ENCODE measurements around the gene PHACTR1.
A peak's percentile ranks its signal among the peaks of the same experiment; 100 is the strongest.

GRCh38 chr6:12890171-12890790 lies 173.7 kb downstream of the PHACTR1 start:
- peak; percentile 65 for TF ChIP-seq CTCF (IDR thresholded peaks at IDR 0.05)
- TF ChIP-seq E2F5 (CRISPR knock-in tag; IDR thresholded peaks at IDR 0.05): no peak
- TF ChIP-seq ZNF281 (CRISPR knock-in tag; IDR thresholded peaks at IDR 0.05): no peak
- no peak for TF ChIP-seq NR2C2 (CRISPR knock-in tag; IDR thresholded peaks at IDR 0.05)
- no peak for TF ChIP-seq ZNF512 (CRISPR knock-in tag; IDR thresholded peaks at IDR 0.05; ENCODE audit: borderline replicate concordance)
- no peak for TF ChIP-seq E2F1 (CRISPR knock-in tag; IDR thresholded peaks at IDR 0.05)
- TF ChIP-seq ELF4 (CRISPR knock-in tag; IDR thresholded peaks at IDR 0.05; ENCODE audit: low read depth): no peak

Measured in WTC11 (cell line).